SK-N-SH treated with all-trans-retinoic acid at 6 μM for 48 hours (cell line): ENCODE measurements around the gene FGFRL1.

Experiments
- ATAC-seq: fragments of 200-7000 bp; cut with Tn5 transposase; 3 replicates; pipeline ENCODE4 v1.9.1; 2020; ENCODE audit warnings: mild to moderate bottlenecking, moderate library complexity
- ARNTL ChIP-seq: fragments of 450-650 bp; formaldehyde crosslinking; IDR thresholded peaks from 2 replicates; pipeline ENCODE4 v1.5.0; 2020; ENCODE audit warnings: low read depth, mild to moderate bottlenecking, moderate library complexity, borderline replicate concordance
- BACH2 ChIP-seq: fragments of 250-450 bp; sonication (Bioruptor Pico); IDR thresholded peaks from 2 replicates; pipeline ENCODE4 v1.9.0; 2021; ENCODE audit warnings: mild to moderate bottlenecking, borderline replicate concordance
- CSRNP3 ChIP-seq: fragments of 250-450 bp; sonication (Bioruptor Pico); IDR thresholded peaks from 2 replicates; pipeline ENCODE4 v1.5.1; 2021; ENCODE audit warnings: mild to moderate bottlenecking, moderate library complexity
- GLIS3 ChIP-seq: fragments of 250-450 bp; sonication (Bioruptor Pico); IDR thresholded peaks from 2 replicates; pipeline ENCODE4 v1.5.0; 2020; ENCODE audit warnings: mild to moderate bottlenecking, moderate library complexity
- OSR1 ChIP-seq: fragments of 250-450 bp; sonication (Bioruptor Pico); IDR thresholded peaks from 2 replicates; pipeline ENCODE4 v1.8.0; 2022; ENCODE audit warnings: moderate library complexity, mild to moderate bottlenecking, inconsistent platforms
- PATZ1 ChIP-seq: fragments of 250-450 bp; sonication (Bioruptor Pico); IDR thresholded peaks from 2 replicates; pipeline ENCODE4 v1.8.0; 2020; ENCODE audit warnings: mild to moderate bottlenecking, moderate library complexity, borderline replicate concordance
- POU6F1 ChIP-seq: fragments of 250-450 bp; sonication (Bioruptor Pico); IDR thresholded peaks from 2 replicates; pipeline ENCODE4 v1.8.0; 2021; ENCODE audit warnings: low read depth, mild to moderate bottlenecking, moderate library complexity, borderline replicate concordance
- PPARA ChIP-seq: fragments of 250-450 bp; sonication (Bioruptor Pico); IDR thresholded peaks from 2 replicates; pipeline ENCODE4 v1.5.0; 2020; ENCODE audit warnings: mild to moderate bottlenecking, borderline replicate concordance
- SNAI2 ChIP-seq: fragments of 250-450 bp; sonication (Bioruptor Pico); IDR thresholded peaks from 2 replicates; pipeline ENCODE4 v1.5.0; 2020; ENCODE audit warnings: mild to moderate bottlenecking, moderate library complexity
- TOX ChIP-seq: fragments of 250-450 bp; sonication (Bioruptor Pico); IDR thresholded peaks from 2 replicates; pipeline ENCODE4 v1.8.0; 2021; ENCODE audit warnings: mild to moderate bottlenecking, moderate library complexity, borderline replicate concordance
- TSHZ2 ChIP-seq: fragments of 250-450 bp; sonication (Bioruptor Pico); IDR thresholded peaks from 2 replicates; pipeline ENCODE4 v1.5.0; 2020; ENCODE audit warnings: mild to moderate bottlenecking, moderate library complexity
- ZC3H10 ChIP-seq: fragments of 250-450 bp; sonication (Bioruptor Pico); IDR thresholded peaks from 2 replicates; pipeline ENCODE4 v1.5.1; 2021; ENCODE audit warnings: mild to moderate bottlenecking, moderate library complexity
- ZFP3 ChIP-seq: fragments of 250-450 bp; sonication (Bioruptor Pico); IDR thresholded peaks from 2 replicates; pipeline ENCODE4 v1.5.0; 2020; ENCODE audit warnings: mild to moderate bottlenecking, moderate library complexity
- ZFP30 ChIP-seq: fragments of 450-650 bp; formaldehyde crosslinking; IDR thresholded peaks from 2 replicates; pipeline ENCODE4 v1.5.0; 2022; ENCODE audit warnings: mild to moderate bottlenecking, moderate library complexity
- ZNF70 ChIP-seq: fragments of 450-650 bp; formaldehyde crosslinking; IDR thresholded peaks from 2 replicates; pipeline ENCODE4 v1.5.0; 2020; ENCODE audit warnings: mild to moderate bottlenecking, moderate library complexity

Gene FGFRL1

GRCh38 chr4:1002631-1003251 lies 8.7 kb upstream of the FGFRL1 start:
- no peak for ATAC-seq
- no peak for TF ChIP-seq PATZ1 (CRISPR knock-in tag)
- no peak for TF ChIP-seq SNAI2 (CRISPR knock-in tag)
- no peak for TF ChIP-seq PPARA (CRISPR knock-in tag)
- TF ChIP-seq ZNF70 (CRISPR knock-in tag): no peak
- no peak for TF ChIP-seq ZFP30 (CRISPR knock-in tag)
- no peak for TF ChIP-seq BACH2 (CRISPR knock-in tag)
- TF ChIP-seq TOX: no peak

GRCh38 chr4:1003271-1004070 lies 8.0 kb upstream of the FGFRL1 start:
- no peak for ATAC-seq
- TF ChIP-seq ZNF70 (CRISPR knock-in tag): no peak
- no peak for TF ChIP-seq POU6F1 (CRISPR knock-in tag)
- no peak for TF ChIP-seq PPARA (CRISPR knock-in tag)
- TF ChIP-seq CSRNP3 (CRISPR knock-in tag): no peak
- no peak for TF ChIP-seq PATZ1 (CRISPR knock-in tag)
- TF ChIP-seq GLIS3 (CRISPR knock-in tag): no peak
- no peak for TF ChIP-seq ZFP3 (CRISPR knock-in tag)
- no peak for TF ChIP-seq ZC3H10 (CRISPR knock-in tag)
- no peak for TF ChIP-seq SNAI2 (CRISPR knock-in tag)
- TF ChIP-seq TSHZ2 (CRISPR knock-in tag): no peak

GRCh38 chr4:1004071-1004418 lies 7.4 kb upstream of the FGFRL1 start:
- TF ChIP-seq CSRNP3 (CRISPR knock-in tag) (no peak), ZFP3 (CRISPR knock-in tag) (no peak), OSR1 (CRISPR knock-in tag) (no peak), ARNTL (CRISPR knock-in tag) (no peak)
- no peak for ATAC-seq
